Nephron progenitor cell (in vitro differentiated cells): Measurements from ENCODE around the gene TNFRSF21.

Experiments used
- DNase-seq: peaks from one replicate; pipeline ENCODE4 v3.0.0; 2021
- H3K27ac Mint-ChIP-seq: 2 replicates; pipeline ENCODE4 v1.8.0; 2021; ENCODE audit warnings: mild to moderate bottlenecking, moderate library complexity, mixed read lengths
- H3K27me3 Mint-ChIP-seq: 2 replicates; pipeline ENCODE4 v1.8.0; 2021; ENCODE audit warnings: mild to moderate bottlenecking, low read depth, mixed read lengths; ENCODE audit not compliant: poor library complexity
- H3K36me3 Mint-ChIP-seq: 2 replicates; pipeline ENCODE4 v1.8.0; 2021; ENCODE audit warnings: low read depth, mixed read lengths
- H3K4me1 Mint-ChIP-seq: 2 replicates; pipeline ENCODE4 v1.8.0; 2021; ENCODE audit warnings: mixed read lengths
- H3K4me3 Mint-ChIP-seq: 2 replicates; pipeline ENCODE4 v1.8.0; 2021; ENCODE audit warnings: mild to moderate bottlenecking, moderate library complexity, mixed read lengths
- H3K9me3 Mint-ChIP-seq: 2 replicates; pipeline ENCODE4 v1.8.0; 2021; ENCODE audit warnings: mild to moderate bottlenecking, moderate library complexity, mixed read lengths
- TF ChIP-seq, protein P1 (sequence below): fragments of 200-600 bp; sonication (generic); IDR thresholded peaks from 2 replicates; pipeline ENCODE4 v1.5.0; 2021; ENCODE audit warnings: antibody characterized with exemption

TNFRSF21 gene

DNA sequence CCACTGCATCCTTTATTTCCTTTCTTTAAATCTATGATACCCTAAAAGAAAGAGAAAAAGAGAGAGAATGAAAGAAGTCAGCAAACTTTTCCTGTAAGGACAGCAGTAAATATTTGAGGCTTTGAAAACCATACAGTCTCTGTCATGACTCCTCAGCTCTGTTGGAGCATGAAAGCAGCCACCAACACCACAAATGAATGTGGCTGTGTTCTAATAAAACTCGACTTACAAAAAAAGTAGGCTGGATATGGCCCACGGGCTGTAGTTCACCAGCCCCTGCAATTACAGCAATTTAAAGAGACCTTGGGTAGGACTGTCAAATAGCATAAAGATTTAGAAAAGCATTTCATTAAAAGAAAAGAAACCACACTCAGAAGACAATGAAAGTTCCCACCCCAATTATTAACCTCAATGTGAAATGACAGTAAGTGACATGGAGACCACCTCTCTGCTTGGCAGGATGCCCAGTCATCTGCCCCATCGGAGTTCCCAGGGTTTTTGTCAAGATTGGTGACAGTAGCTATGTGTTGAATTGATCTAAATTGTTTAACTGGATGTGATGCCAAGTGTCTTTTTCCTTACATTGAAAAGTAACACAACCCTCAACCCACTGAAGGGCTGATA, 50.9 kb downstream of the TNFRSF21 start:
- no peak for DNase-seq
- TF ChIP-seq, protein P1, sequence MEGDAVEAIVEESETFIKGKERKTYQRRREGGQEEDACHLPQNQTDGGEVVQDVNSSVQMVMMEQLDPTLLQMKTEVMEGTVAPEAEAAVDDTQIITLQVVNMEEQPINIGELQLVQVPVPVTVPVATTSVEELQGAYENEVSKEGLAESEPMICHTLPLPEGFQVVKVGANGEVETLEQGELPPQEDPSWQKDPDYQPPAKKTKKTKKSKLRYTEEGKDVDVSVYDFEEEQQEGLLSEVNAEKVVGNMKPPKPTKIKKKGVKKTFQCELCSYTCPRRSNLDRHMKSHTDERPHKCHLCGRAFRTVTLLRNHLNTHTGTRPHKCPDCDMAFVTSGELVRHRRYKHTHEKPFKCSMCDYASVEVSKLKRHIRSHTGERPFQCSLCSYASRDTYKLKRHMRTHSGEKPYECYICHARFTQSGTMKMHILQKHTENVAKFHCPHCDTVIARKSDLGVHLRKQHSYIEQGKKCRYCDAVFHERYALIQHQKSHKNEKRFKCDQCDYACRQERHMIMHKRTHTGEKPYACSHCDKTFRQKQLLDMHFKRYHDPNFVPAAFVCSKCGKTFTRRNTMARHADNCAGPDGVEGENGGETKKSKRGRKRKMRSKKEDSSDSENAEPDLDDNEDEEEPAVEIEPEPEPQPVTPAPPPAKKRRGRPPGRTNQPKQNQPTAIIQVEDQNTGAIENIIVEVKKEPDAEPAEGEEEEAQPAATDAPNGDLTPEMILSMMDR = no peak
- H3K27me3 Mint-ChIP-seq = no peaks in the 10 kb centered on the region
- H3K9me3 Mint-ChIP-seq = no peaks in the 10 kb centered on the region
- peaks cover 36% of the 10 kb centered on the region for H3K36me3 Mint-ChIP-seq
- peaks cover 19% of the 10 kb centered on the region for H3K4me1 Mint-ChIP-seq
- H3K4me3 Mint-ChIP-seq = no peak overlapping the region
- H3K27ac Mint-ChIP-seq = no peak overlapping the region

DNA sequence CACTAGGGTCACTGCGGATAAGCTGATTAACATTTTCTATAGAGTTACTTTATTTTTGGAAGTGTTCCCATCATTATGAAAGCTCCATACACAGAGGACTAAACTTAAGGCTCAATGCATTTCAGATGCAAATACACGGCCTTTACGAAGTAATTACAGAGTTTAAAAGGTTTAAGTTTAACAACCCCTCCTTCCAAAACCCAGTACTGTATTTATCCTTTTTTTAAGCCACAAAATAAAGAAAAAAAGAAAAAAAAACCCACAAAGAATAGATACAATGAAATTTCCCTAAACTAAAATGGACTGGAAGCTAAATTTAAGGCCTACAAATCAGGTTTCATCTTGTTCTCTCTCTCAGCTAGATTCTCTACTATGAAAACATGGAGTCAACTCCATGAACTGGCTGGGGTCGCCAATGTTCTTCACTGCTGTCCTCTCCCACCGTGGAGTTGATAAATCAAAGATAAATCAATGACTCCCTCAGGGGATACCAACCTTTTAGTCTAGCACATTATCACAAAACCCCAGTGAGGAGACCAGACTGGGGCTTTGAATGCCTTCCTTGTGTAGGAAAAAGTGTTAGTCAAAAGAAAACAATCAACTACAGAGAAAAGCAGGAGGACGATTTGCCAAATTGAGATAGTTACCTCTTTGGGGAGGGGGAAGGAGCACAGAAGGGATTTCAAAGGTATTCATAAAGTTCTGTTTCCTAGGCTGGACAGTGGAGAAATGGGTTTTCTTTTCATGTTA, 52.5 kb downstream of the TNFRSF21 start:
- Mint-ChIP-seq H3K36me3 (peaks cover 33% of the 10 kb centered on the region), H3K4me3 (no peak overlapping the region), H3K4me1 (peaks cover 19% of the 10 kb centered on the region), H3K9me3 (no peaks in the 10 kb centered on the region), H3K27me3 (no peaks in the 10 kb centered on the region), H3K27ac (no peak overlapping the region)
- TF ChIP-seq, protein P1 = no peak
- DNase-seq = no peak

DNA sequence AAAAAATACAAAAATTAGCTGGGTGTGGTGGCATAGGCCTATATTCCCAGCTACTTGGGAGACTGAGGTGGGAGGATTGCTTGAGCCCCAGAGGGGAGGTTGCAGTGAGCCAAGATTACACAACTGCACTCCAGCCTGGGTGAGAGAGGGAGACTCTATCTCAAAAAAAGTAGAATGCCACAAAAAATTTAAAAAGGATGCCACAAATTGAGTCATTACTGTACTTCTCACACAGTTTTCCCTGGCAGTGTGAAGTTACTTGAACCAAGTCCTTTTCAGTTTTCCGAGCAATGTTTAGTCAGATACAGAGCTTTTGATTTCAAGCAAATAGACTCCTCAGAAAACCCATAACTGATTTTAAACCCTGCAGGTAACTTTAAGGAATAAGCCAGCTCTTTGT, 53.3 kb downstream of the TNFRSF21 start:
- Mint-ChIP-seq H3K4me1 (peaks cover 17% of the 10 kb centered on the region), H3K9me3 (no peaks in the 10 kb centered on the region), H3K27me3 (no peaks in the 10 kb centered on the region), H3K36me3 (peaks cover 34% of the 10 kb centered on the region), H3K27ac (no peak overlapping the region), H3K4me3 (no peak overlapping the region)
- DNase-seq = no peak
- TF ChIP-seq, protein P1 = no peak

DNA sequence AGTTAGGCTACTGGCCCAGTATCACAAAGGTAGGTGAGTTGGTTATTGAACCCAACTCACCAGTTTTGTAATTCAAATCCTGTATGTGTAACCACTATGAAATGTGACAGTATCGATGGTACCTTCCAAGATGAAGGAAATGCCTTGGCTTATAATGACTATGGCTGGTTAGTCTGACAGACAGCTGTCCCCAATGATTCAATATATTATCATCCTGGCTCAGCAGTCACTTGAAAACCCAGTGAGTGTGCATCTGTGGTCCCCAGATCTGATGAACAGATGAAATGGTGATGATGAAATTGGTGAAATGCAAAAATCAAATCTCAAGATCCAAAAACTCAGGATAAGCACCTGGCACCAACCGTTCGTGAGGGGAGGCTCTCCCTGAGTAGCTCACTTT, 54.8 kb downstream of the TNFRSF21 start:
- no peak overlapping the region for H3K27ac Mint-ChIP-seq
- no peaks in the 10 kb centered on the region for H3K9me3 Mint-ChIP-seq
- H3K4me3 Mint-ChIP-seq = no peak overlapping the region
- DNase-seq = no peak
- H3K4me1 Mint-ChIP-seq = peaks cover 11% of the 10 kb centered on the region
- H3K27me3 Mint-ChIP-seq = no peaks in the 10 kb centered on the region
- peaks cover 33% of the 10 kb centered on the region for H3K36me3 Mint-ChIP-seq
- TF ChIP-seq, protein P1 = no peak

DNA sequence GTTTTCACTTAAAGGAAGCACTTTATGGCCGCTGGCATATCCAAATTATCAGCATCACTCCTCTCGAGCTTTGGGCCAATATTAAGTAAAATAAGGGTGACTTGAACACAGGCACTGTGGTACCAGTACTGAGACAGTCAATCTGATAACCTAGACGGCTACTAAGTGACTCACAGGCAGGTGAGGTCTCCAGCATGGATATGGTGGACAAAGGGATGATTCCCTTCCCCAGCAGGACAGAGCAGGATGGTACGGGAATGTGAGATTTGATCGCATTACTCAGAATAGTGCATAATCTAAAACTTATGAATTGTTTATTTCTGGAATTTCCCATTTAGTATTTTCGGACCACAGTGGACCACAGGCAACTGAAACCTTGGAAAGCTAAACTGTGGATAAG, 55.7 kb downstream of the TNFRSF21 start:
- H3K27ac Mint-ChIP-seq = no peak overlapping the region
- peaks cover 7% of the 10 kb centered on the region for H3K4me1 Mint-ChIP-seq
- H3K36me3 Mint-ChIP-seq = peaks cover 27% of the 10 kb centered on the region
- no peaks in the 10 kb centered on the region for H3K9me3 Mint-ChIP-seq
- TF ChIP-seq, protein P1 = no peak
- H3K27me3 Mint-ChIP-seq = no peaks in the 10 kb centered on the region
- no peak for DNase-seq
- no peak overlapping the region for H3K4me3 Mint-ChIP-seq

DNA sequence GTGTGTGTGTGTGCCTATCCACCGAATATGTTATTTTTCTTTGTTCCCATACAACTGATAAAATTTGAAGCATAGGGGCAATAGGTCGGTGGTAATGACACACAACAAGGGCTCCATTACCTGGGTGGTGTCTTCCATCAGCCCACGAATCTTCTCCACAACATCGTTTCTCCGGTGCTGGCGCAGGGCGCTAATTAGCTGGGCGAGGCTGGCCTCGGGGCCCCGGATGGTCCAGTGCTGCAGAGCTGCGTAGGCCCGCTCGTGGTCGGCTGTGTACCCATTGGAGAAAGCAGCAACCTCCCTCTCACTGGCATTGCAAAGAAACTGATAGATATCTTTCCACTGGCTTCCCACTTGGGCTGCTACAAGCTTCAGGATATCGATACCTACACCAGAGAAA, 56.6 kb downstream of the TNFRSF21 start:
- no peak overlapping the region for H3K27ac Mint-ChIP-seq
- H3K9me3 Mint-ChIP-seq = no peaks in the 10 kb centered on the region
- H3K4me1 Mint-ChIP-seq = peaks cover 16% of the 10 kb centered on the region
- peaks cover 23% of the 10 kb centered on the region for H3K36me3 Mint-ChIP-seq
- TF ChIP-seq, protein P1 = no peak
- no peak overlapping the region for H3K4me3 Mint-ChIP-seq
- DNase-seq = no peak
- no peaks in the 10 kb centered on the region for H3K27me3 Mint-ChIP-seq
